ENCODE results near the gene OR2A1.
"Not testable (repeated sequence)": the region's sequence is repeated elsewhere in the genome, so short reads cannot be mapped to it uniquely, and the experiment has no call there.

OR2A1 gene, protein sequence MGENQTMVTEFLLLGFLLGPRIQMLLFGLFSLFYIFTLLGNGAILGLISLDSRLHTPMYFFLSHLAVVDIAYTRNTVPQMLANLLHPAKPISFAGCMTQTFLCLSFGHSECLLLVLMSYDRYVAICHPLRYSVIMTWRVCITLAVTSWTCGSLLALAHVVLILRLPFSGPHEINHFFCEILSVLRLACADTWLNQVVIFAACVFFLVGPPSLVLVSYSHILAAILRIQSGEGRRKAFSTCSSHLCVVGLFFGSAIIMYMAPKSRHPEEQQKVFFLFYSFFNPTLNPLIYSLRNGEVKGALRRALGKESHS

DNA sequence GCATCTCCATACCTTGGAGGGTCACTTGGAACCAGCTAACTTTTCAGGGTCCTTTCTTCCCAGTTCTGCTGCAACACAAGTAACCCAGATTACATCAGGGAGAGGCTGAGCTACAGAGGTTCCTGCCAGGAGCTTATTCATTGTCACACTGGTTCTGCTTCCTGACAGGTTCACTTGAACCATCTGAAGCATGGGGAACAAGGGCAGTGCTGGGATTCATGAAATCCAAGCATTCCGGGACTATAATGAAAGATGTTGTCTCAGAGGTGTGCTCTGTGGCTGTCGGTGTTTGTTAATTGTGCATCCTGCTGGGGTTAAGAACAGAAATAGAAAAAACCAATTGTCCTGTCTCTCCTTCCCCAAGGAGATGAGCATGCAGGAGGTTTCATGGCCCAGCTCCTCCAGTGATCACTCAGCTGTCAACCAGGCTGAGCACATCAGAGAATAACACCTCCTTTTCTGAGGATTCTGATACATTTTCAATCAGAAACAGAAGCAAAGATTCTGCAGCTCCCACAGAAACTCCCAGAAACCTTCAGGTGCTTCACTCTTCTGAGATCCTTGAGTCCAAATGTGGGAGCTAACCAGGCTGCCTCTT is at the start of gene OR2A1:
Gene OR2A1, plus strand, starts transcription at position 548 of the 598 bp plus-strand sequence. CDS start 5,706 bp downstream, outside the sequence.
- DNase-seq (ENCODE audit: low read depth): not testable (repeated sequence)

DNA sequence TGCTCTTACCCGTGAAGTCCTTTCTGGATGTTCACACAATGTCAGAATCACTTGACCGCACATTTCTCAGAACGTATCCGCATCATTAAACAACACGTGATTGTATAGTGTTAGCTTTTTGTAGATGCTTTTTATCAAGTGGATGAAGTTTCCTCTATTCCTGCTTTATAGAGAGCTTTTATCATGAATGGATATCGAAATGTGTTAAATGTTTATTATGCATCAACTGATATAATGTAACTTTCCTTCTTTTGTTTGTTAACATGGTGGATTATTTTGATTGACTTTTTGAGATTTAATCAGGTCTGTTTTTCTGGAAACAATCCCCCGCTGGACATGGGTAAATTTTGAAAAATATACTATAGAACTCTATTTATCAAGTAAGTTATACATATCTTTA is 47.5 kb upstream of the OR2A1 start, which contains the start of gene OR2A7:
Gene OR2A7, minus strand, starts transcription at position 101 of the 400 bp plus-strand sequence. CDS start 5,164 bp downstream, outside the sequence.
- DNase-seq (ENCODE audit: low read depth): not testable (repeated sequence)

DNA sequence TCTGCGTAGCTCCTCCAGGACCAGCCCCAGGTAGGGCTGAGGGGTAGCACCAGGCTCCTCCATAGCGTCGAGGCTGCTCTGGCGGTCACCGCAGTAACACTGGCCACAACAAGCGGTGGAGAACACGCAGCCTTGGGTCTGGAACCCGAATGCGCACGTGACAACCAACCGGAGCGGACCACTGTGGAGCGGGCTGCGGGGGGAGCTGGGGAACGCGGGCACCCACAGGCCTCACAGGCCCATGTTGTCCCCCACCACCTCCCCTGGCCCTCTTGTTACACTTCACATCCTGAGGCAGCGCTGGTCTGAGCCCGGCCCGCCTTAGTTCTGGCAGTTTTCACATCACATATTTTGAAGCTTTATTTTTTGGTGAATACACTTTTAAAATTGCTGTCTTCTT is 43.0 kb upstream of the OR2A1 start, which contains the start of gene CTAGE8:
Gene CTAGE8, minus strand, starts transcription at position 101 of the 400 bp plus-strand sequence. Its CDS starts 38 bp downstream, at position 63.
- DNase-seq (ENCODE audit: low read depth): not testable (repeated sequence)

DNA sequence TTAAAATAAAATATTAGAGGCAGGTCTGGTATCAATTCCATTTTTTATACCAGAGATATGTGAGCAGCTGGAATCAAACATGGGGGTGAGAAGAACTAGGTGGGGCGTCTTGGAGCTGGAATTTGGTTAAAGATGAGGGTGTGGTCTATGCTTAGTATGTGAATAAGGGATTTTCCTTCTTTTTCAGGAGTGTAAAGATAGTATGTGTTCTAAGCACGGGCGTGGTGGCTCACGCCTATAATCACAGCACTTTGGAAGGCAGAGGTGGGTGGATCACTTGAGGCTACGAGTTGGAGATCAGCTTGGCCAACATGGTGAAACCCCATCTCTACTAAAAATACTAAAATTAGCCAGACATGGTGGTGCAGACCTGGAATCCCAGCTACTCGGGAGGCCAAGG is 36.9 kb upstream of the OR2A1 start:
- not testable (repeated sequence) for DNase-seq (ENCODE audit: low read depth)

DNA sequence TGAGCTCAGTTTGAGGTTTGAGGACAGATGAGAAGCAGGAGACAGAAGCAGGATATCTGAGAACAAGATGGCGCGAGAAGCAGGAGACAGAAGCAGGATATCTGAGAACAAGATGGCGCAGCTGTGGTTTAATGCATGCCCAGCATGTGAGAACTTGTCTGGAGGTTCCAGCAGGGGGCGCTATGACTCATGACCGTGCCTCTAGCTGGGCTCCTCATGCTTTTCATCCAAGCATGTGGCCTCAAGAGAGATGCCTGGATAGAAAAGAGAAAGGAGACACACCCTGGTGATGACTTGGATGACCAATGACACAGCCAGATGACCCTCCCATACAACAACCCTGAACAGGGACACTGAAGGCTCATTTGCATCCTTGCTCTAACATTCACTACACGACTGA is 32.2 kb upstream of the OR2A1 start:
- DNase-seq (ENCODE audit: low read depth): not testable (repeated sequence)

DNA sequence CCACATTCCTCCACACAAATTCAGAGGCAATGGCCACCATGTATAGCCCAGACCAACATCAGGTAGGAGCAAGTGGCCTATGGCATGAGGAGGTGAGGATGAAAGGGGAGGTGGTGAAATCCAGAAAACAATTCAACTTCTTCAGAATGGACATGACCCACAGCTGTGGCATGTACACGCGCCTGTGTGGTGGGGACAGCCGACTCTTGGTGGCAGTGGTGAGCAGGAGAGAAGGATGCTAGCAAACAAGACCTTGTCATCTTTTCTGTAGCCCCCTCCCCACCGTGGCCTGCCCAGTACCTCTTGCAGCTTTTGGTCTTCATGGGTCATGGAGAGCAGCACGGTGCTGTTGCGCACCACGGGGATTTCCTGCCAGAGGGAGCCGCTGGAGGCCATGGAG is 30.2 kb upstream of the OR2A1 start:
- DNase-seq (ENCODE audit: low read depth): not testable (repeated sequence)

DNA sequence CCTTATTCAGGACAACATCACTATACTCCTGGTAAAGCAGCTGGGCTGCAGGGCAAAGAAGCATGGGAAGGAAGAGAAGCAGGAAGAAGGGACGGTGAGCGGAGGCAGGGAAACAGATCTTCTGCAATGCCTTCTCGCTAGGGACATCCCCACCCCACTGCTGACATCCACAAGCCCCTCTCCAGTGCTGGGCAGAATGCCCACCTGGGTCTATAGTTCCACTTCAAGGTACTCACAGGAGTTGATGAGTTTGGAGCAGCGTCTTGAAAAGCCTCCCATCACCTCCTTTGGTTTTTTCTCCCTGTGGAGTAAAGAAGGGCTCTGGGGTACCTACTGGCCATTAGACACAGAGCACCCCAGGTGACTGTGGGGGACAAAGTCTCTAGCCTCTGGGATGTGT is 29.7 kb upstream of the OR2A1 start:
- not testable (repeated sequence) for DNase-seq (ENCODE audit: low read depth)

DNA sequence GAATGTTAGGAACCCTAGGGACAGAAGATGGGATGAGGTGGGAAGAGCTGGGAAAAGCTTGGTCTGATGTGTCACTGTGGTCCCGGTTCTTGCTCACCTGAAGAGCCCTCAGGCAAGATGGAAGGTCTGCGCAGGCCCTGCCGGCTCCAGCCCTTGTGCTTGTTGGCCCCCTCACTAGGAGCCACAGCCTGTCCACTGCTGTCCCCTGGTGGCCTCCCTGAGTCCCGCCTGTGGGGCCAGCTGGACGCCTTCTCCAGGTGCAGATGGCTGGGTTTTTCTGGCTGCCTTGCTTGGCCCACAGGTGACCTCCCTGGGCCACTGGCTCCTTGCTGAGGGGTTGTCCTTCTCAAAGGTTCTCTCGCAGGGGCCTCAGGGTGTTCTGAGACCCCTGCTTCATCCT is 28.5 kb upstream of the OR2A1 start:
- not testable (repeated sequence) for DNase-seq (ENCODE audit: low read depth)

DNA sequence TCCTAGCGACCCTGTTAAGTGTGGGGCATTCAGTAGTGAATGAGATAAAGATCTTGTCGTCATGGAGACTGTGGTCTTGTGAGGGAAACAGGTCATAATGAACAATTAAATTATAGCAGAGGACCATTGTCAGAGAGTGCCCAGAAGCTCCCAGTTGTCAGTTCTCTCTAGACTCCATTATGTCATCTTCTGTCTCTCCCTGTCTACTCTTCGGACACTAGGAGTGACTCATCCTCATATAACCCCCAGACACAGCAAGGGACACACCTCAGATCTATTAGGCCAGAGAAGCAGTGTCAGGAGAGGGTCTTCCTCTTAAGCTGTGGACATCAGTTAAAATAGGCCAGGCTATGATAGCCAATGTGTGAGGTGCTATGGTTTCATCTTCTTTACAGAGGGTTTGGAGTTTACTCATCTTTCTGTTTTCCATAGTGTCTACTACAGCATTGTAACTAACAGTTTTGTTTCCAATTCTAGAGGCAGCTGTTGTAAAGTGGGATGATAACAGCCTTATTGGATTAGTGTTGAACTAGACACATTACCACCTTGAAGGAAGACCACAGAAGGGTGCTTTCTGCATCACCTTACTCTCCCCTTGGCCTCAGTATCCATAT is 24.9 kb upstream of the OR2A1 start:
- not testable (repeated sequence) for DNase-seq (ENCODE audit: low read depth)

DNA sequence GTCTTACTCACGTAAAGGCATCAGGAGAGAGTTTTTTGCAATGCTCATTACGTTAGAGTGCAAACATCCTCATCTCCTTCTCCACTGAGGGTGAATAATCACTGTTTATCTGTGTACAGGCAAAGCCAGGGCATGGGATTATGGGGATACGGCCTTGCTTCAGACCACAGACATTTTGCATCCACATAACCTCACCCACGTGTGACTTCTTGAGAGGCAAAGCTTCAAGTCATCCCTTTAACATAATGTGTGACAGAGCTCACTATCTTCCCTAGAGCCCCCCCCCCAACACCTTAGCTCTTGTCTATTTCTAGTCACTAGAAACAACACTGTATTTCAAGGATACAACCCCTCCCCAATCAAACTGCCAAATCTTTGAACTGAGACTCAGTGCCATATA is 20.6 kb upstream of the OR2A1 start:
- DNase-seq (ENCODE audit: low read depth): peak; percentile 17

DNA sequence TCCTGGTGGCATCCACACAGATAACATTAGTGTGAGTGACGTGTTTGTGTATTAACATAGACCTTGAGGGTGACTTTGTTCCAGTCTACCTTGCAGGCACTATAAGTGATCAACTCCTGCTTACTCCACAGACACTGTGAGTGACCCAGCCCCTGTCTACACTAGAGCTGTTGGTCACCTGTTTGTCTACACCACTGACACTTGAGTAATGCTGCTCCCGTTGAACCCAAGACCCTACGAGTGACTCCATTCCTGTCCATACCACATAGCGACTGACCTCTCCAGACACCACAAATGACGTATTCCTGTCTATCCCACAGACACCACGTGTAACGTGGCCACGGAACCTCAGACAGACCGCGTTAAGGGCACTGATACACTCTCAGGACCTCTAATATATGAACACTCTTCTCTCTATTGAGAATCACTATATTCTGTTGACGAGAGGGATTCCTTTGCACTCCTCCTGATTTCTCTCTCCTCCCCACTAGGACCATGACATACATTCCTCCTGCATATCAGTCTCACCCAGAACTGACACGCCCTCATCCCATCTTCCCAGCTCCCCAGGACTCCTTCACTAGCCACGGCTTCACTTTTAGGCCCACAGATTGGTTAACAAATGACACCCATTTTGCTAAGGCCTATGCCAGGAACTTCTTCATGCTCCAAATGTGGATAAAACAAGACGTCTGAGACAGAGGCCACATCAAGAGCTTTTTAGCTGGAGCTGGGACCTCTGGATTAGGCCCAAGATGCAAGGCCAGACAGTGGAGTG is 19.6 kb upstream of the OR2A1 start:
- DNase-seq (ENCODE audit: low read depth): not testable (repeated sequence)

DNA sequence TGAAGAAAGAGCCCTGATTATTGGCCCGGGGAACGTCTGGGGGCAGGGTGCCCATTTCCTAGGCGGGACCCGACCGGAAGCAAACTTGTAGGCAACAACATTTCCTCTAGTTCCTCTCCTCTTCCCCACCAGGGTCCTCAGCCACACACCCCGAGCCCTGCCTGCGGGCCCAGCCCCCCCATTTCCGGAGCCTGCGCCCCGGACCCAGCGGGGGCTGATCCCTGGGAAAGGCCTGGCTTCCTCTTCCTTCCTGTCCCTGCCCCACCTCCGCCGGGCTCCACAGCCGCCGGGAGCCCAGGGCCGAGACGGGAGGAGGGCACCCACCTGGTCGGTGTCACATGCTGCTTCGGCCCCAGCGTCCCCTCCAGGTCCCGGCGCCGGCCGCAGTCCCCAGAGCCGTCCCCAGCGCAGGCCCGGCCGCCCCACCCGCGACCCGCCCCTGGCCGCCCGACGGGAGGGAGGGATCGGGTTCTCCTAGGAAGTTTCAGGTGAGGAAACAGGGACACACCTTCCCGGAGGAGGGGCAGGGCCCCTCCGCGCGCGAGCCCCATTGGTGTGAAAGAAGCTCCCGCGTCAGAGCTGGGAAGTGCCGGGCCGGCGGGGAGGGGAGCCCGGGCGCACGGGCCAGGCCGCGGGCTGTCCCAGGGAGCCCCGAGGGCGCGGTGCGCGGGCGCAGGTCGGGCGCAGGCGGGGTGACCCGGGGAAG is 18.3 kb upstream of the OR2A1 start:
- DNase-seq (ENCODE audit: low read depth): not testable (repeated sequence)

DNA sequence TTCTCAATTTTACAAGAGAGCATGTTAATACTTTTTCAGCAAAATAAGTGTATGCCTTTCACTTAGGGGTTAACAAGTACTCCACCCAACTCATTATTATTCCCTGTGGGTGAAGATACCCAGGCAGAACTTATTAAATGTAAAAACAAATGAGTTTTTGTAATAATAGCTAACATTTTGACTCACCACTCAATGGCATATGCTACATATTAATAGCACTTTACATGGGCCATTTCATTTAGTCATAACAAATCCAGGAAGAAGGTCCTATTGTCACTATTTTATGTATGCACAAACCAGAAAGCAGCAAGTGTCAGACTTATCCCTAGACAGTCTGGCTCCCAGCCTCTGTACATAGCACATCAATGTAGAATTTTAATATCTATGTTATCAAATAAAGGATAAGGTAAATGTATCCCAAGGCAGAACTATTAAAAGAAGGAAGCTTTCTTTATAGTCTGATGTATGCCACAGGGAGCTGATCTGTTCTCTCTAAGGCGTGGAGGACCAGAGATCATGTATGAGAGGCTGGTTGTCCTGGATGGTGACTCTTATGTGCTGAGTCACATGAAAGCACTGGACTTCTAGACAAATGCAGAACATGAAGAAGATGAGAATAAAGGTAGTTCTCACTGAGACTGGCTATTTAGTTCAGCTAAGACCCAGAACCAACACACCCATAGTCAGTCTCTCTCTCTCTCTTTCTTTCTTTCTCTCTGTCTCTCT is 9.5 kb upstream of the OR2A1 start:
- DNase-seq (ENCODE audit: low read depth): not testable (repeated sequence)

DNA sequence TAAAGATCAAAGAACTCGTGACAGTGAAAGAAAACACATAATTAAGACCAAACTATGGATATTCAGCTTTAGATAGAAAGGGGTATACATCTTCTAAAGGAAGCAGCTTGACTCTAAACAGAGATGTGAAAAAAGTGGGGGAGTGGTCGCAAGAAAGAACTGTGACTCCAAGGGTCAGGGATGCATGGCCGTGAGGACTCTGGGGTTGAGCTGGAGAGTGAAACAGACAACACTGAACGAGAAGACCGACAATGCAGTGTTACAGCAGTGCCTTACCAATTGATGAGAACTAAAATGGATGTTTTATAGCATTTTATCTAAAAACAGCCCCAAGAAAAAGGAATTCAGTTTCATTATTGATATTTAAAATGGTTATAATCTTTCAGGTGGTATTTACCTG is 8.6 kb upstream of the OR2A1 start:
- not testable (repeated sequence) for DNase-seq (ENCODE audit: low read depth)

DNA sequence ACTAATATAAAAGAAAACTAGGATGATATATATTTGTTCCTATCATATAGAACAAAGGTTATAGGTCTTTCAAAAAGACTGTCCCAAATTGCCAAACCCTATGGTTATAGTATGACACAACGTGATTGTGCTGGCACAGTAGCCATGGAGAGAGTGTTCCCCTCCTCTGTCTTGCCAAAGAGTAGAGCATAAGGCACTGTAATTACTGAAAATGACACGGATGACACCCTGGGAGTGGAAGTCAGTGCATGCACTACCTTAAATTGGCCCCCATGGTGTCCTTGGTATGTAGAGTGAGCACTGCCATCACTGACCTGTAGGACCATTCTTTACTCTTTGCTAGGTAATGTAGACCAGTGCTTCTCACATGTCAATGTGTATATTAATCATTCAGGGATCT is 7.1 kb upstream of the OR2A1 start:
- DNase-seq (ENCODE audit: low read depth): not testable (repeated sequence)

DNA sequence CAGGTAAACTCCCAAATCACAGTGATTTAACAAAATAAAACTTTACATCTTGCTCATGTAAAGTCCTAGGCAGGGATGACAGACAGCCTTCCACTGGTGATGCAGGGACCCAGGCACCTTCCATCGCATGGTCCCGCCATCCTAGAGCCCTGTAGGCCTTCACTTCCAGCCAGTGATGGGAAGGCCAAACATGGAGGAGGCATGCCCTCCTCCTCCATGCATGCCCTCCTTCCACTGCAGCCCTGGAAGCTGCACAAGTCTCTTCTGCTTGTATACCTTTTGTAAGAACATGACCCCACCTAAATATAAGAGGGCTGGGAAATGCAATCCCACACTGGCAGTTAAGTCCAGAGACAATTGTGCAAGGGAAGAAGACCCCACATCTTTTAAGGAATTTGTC is 2.5 kb upstream of the OR2A1 start:
- not testable (repeated sequence) for DNase-seq (ENCODE audit: low read depth)

DNA sequence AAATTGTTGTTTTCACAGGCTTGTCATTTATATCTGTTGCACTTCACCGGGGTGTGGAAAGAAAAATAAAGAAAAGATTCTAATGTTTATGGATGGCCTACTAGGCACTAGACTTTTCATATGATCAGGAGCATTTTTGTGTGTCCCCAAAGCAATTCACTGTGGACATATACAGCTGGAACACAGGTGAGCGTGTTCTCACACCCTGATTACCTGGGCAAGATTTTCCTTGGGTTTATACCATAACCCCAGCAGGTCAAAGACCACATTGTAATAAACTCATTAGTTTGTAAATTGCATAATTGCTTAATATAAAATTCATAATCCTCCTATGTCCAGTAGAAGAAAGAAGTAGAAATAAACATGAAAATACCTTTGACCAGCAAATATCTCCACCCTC is 1.0 kb upstream of the OR2A1 start:
- DNase-seq (ENCODE audit: low read depth): not testable (repeated sequence)

DNA sequence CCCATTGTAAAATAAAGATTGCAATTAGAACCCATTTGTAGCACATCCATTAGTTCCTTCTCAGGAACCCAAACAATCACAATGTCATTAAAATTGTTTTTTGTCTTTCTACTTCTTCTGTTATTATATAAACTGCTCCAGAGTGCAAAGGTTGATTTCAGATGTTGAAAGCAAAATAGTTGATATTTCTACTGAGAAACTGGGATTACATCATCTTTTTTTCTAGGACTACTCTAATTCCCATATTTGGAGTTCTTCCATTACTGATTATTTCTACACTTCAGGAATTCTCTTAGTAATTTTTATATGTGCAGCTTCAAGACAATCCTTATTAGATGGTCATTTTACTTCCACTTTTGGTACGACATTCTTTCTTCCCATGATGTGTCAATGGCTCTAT is 5.3 kb downstream of the OR2A1 start:
- not testable (repeated sequence) for DNase-seq (ENCODE audit: low read depth)

DNA sequence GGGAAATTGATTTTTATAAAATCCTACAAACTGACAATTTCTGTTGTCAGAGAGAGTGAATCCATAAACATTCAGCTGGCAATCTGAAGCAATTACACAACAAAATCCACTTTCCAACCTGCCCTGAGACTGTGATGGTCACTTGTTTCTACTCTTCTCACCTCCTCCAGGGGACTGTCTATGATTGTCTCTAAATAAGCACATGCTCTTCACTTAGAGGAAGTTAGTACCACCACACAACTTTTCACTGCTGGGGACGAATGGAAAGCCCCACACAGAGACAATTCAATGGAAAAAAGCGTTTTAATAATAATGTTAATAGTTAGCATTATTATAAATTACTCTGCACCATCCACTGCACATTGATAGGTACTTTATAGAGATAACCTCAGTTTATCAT is 7.3 kb downstream of the OR2A1 start:
- not testable (repeated sequence) for DNase-seq (ENCODE audit: low read depth)

DNA sequence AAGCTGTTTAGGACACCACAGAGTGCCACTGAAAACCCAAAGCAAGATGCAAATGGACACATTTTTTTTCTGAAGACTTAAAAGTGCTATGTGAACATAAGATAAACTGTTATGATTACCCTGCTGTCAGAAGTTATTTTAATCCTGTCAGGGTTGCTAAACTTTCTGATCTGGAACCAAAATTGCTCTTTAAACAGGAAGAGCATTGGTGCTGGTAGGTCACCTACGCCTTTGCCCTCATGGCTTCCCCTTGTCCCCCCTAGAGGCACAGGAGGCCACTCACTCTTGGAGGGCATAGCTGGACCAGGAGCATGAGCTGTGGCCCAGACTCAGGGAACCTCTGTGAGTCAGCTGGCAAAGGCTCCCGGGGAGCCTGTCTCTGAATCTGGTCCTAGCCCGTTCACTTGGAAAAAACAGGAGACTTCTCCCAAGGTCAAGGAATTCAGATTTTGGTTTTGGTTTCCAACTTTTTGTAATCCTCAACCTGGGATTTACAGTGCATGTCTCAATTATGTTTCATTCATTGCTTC is 9.5 kb downstream of the OR2A1 start:
- DNase-seq (ENCODE audit: low read depth): not testable (repeated sequence)
